Measurements from ENCODE around the gene PLEKHG2. TPM values are rescaled to one million over a fixed set of nuclear protein-coding genes. Genes with fewer than 3 reads are reported as not detected.

The PLEKHG2 gene
- total RNA-seq, 3 donors from 2014 or later, result 8.0 to 11.8 (median 10.2) TPM

DNA sequence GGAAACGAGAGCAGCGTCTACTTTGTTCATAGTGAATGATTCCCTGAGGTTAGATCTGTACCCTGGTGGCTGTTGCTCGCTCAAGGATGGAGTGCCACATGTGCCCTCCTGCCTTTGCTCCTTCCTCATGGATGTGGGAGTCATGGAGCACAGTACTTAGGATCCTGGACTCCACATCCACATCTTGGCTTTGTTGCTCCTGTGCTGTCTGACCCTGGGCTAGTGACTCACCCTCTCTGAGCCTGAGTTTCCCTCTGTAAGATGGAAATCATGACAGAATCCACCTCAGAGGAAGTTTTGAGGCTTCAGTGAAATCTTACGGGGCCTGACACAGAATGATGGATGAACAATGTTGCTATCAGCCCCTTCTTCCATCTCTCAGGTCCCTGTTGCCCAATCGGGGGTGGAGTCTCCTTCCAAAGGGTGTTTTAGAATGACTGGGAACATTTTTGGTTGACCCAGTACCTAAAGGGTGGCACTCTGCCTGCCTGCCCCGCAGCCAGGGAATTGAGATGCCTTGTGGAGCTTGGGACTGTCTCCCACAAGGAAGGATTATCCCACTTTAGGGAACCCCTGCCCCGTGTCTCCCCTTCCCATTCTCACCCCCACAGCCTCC lies 58.4 kb downstream of the PLEKHG2 start:
- intact Hi-C loops (cut with DNase I; ENCODE audit: low total_unique reads), result loop anchor here (2.0 kb wide), 1 partner anchor 66 kb away; no protein-coding TSS in a partner anchor
- H3K27me3 ChIP-seq, result no peaks in the 10 kb centered on the region
- H3K4me3 ChIP-seq, result no peak overlapping the region
- no peak for DNase-seq (ENCODE audit: low spot score in 2 of 2)
- H3K36me3 ChIP-seq, result peaks cover 23% of the 10 kb centered on the region
- no peaks in the 10 kb centered on the region for H3K9me3 ChIP-seq
- no peak overlapping the region for H3K27ac ChIP-seq
- H3K4me1 ChIP-seq, result no peaks in the 10 kb centered on the region
- no peak for TF ChIP-seq POLR2A (IDR thresholded peaks at IDR 0.05)
- no peak for TF ChIP-seq POLR2AphosphoS5 (IDR thresholded peaks at IDR 0.05)
- TF ChIP-seq, protein P1, sequence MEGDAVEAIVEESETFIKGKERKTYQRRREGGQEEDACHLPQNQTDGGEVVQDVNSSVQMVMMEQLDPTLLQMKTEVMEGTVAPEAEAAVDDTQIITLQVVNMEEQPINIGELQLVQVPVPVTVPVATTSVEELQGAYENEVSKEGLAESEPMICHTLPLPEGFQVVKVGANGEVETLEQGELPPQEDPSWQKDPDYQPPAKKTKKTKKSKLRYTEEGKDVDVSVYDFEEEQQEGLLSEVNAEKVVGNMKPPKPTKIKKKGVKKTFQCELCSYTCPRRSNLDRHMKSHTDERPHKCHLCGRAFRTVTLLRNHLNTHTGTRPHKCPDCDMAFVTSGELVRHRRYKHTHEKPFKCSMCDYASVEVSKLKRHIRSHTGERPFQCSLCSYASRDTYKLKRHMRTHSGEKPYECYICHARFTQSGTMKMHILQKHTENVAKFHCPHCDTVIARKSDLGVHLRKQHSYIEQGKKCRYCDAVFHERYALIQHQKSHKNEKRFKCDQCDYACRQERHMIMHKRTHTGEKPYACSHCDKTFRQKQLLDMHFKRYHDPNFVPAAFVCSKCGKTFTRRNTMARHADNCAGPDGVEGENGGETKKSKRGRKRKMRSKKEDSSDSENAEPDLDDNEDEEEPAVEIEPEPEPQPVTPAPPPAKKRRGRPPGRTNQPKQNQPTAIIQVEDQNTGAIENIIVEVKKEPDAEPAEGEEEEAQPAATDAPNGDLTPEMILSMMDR (IDR thresholded peaks at IDR 0.05), result no peak

DNA sequence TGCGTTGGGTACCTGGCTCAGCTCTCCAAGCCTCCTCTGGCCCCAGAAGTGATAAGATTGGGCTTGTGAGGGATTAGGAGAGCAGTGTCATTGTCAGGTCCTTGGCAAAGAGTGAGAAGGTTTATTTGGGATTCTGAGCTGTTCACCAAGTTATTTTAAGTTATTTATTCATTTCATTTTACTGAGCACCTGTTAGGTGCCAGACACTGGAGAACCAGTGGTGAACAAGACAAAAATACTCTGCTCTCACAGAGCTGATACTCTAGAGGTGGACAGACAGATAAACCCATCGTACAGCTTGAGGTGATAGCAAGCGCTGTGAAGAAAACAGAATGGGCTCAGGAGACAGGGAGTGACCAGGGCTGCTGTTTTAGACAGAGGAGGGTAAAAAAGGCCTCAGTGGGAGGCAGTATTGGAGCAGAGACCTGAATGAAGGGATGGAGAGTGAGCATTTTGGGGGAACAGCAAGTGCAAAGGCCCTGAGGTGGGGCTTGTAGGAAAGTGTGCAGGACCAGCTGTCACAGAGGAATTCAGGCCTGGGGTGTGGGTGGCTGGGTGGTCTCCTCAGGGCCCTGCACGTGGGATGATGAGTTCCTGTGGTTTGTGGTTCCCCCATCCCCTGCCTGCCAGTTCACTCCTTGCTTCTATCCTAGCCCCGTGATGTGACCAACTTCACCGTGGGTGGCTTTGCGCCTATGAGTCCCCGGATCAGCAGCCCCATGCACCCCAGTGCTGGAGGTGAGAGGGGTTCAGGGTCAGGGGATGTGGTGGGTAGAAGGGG lies 59.5 kb downstream of the PLEKHG2 start:
- H3K36me3 ChIP-seq, result peaks cover 23% of the 10 kb centered on the region
- no peak for DNase-seq (ENCODE audit: low spot score in 2 of 2)

DNA sequence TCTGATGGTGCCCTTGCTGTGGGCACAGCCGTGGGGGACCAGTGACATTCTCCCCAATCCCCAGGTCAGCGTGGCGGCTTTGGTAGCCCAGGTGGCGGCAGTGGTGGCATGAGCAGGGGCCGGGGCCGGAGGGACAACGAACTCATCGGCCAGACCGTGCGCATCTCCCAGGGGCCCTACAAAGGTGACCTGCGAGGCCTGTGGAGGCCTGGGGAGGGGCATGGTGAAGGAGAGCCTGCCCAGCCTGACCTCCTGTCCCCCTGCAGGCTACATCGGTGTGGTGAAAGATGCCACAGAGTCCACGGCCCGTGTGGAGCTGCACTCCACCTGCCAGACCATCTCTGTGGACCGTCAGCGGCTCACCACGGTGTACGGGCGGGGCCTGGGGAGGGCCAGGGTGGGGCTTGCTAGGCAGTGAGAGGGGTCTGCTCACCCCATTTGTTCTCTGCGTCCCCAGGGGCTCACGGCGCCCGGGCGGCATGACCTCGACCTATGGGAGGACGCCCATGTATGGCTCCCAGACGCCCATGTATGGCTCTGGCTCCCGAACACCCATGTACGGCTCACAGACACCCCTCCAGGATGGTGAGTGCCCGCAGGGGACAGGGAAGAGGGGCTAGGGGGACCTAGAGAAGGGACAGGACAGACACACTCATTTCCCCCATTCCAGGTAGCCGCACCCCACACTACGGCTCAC lies 60.4 kb downstream of the PLEKHG2 start:
- H3K4me1 ChIP-seq, result no peaks in the 10 kb centered on the region
- peaks cover 23% of the 10 kb centered on the region for H3K36me3 ChIP-seq
- intact Hi-C loops (cut with DNase I; ENCODE audit: low total_unique reads), result no loop called here

More for the DNA sequence above, 59.5 kb downstream of the PLEKHG2 start:
- intact Hi-C loops (cut with DNase I; ENCODE audit: low total_unique reads), result loop anchor here (2.0 kb wide), 1 partner anchor 65 kb away; no protein-coding TSS in a partner anchor
- Histone ChIP-seq H3K27ac (no peak overlapping the region), H3K4me3 (no peak overlapping the region), H3K27me3 (no peaks in the 10 kb centered on the region), H3K4me1 (no peaks in the 10 kb centered on the region), H3K9me3 (no peaks in the 10 kb centered on the region)
- TF ChIP-seq, protein P1 (IDR thresholded peaks at IDR 0.05), result no peak

DNA sequence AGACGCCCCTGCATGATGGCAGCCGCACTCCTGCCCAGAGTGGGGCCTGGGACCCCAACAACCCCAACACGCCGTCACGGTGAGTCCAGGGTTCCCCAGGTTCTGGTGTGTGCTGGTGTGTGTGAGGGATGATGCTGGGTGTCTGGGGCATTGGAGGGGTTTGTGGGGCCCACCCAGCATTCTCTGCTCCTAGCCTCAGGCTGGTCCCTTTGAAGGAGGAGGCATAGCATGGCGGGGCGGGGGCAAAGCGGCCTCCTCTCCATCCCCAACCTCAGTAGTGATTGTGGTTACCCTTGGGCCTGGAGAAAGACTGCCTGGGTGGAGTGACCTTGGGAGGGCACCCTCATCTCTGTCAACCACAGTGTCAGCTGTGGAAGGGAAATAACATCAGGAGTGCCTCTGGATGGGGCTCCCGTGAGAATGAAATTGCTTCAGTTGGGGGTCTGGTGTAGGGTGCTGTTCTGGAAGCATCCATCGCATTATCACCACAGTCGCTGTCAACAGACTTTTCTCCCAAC lies 61.0 kb downstream of the PLEKHG2 start:
- H3K4me1 ChIP-seq, result no peaks in the 10 kb centered on the region
- H3K27ac ChIP-seq, result no peak overlapping the region
- H3K4me3 ChIP-seq, result no peak overlapping the region
- no peak for DNase-seq (ENCODE audit: low spot score in 2 of 2)
- H3K9me3 ChIP-seq, result no peaks in the 10 kb centered on the region
- no peak for TF ChIP-seq POLR2AphosphoS5 (IDR thresholded peaks at IDR 0.05)
- no peak for TF ChIP-seq POLR2A (IDR thresholded peaks at IDR 0.05)
- TF ChIP-seq, protein P1 (IDR thresholded peaks at IDR 0.05), result no peak
- intact Hi-C loops (cut with DNase I; ENCODE audit: low total_unique reads), result no loop called here
- peaks cover 17% of the 10 kb centered on the region for H3K36me3 ChIP-seq
- H3K27me3 ChIP-seq, result no peaks in the 10 kb centered on the region

More for the DNA sequence above, 60.4 kb downstream of the PLEKHG2 start:
- no peak overlapping the region for H3K4me3 ChIP-seq
- no peaks in the 10 kb centered on the region for H3K27me3 ChIP-seq
- H3K9me3 ChIP-seq, result no peaks in the 10 kb centered on the region
- no peak for DNase-seq (ENCODE audit: low spot score in 2 of 2)
- no peak overlapping the region for H3K27ac ChIP-seq
- TF ChIP-seq, protein P1 (IDR thresholded peaks at IDR 0.05), result no peak
- TF ChIP-seq POLR2A (IDR thresholded peaks at IDR 0.05) (no peak), POLR2AphosphoS5 (IDR thresholded peaks at IDR 0.05) (no peak)
